HCT116 (cell line): ENCODE results near the gene INSYN2A.

ENCODE experiments used
- POLR2A ChIP-seq: IDR thresholded peaks from 2 replicates; pipeline ENCODE4 v1.7.0; 2011; ENCODE audit warnings: borderline replicate concordance; ENCODE audit not compliant: insufficient read depth, insufficient read length; ENCODE audit errors: extremely low read depth
- REST ChIP-seq: IDR thresholded peaks from 2 replicates; pipeline ENCODE4 v1.6.1; 2012; ENCODE audit warnings: low read depth

GRCh38 chr10:127184582-127184981 is 11.8 kb downstream of the INSYN2A start:
- TF ChIP-seq REST (no peak), POLR2A (no peak)
